ENCODE measurements around the gene LDLRAD4.

DNA sequence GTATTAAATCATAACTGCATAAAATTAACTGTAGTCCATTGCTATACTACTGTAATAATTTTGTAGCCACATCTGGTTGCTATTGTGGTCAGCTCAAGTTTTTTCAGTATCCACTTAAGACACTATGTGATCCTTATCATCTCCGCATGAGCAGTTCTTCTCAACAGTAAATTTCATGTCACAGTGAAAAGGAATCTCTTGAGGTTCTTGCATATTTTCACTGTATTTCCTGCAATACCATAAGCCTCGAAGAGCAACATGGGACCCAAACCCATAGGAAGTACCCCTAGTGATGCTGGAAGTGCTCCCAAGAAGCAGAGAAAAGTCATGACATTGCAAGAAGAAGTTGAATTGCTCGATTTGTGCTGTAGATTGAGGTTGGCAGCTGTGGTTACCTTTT is 86.7 kb downstream of the LDLRAD4 start:
- TF ChIP-seq, protein P1, sequence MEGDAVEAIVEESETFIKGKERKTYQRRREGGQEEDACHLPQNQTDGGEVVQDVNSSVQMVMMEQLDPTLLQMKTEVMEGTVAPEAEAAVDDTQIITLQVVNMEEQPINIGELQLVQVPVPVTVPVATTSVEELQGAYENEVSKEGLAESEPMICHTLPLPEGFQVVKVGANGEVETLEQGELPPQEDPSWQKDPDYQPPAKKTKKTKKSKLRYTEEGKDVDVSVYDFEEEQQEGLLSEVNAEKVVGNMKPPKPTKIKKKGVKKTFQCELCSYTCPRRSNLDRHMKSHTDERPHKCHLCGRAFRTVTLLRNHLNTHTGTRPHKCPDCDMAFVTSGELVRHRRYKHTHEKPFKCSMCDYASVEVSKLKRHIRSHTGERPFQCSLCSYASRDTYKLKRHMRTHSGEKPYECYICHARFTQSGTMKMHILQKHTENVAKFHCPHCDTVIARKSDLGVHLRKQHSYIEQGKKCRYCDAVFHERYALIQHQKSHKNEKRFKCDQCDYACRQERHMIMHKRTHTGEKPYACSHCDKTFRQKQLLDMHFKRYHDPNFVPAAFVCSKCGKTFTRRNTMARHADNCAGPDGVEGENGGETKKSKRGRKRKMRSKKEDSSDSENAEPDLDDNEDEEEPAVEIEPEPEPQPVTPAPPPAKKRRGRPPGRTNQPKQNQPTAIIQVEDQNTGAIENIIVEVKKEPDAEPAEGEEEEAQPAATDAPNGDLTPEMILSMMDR (IDR thresholded peaks at IDR 0.05; ENCODE audit: borderline replicate concordance, extremely low read depth, low read length, poor library complexity, severe bottlenecking): no peak
- TF ChIP-seq EZH2 (IDR thresholded peaks at IDR 0.05; ENCODE audit: borderline replicate concordance, low read depth, low read length, severe bottlenecking): no peak

Data from DND-41 (cell line).